ENCODE measurements around the gene ACVR1.
A peak's percentile ranks its signal among the peaks of the same experiment; 100 is the strongest.

The ACVR1 gene

GRCh38 chr2:157822533-157822932, 53.6 kb downstream of the ACVR1 start:
- no peak for DNase-seq

- DNase-seq: no peak
Measured at GRCh38 chr2:157821519-157822131, 54.5 kb downstream of the ACVR1 start.

- no peak for DNase-seq
Measured at GRCh38 chr2:157820193-157820592, 55.9 kb downstream of the ACVR1 start.

GRCh38 chr2:157819761-157820160, 56.4 kb downstream of the ACVR1 start:
- DNase-seq: no peak

- no peak for DNase-seq
Measured at GRCh38 chr2:157818227-157818626, 57.9 kb downstream of the ACVR1 start.

GRCh38 chr2:157815421-157815820, 60.7 kb downstream of the ACVR1 start:
- no peak for DNase-seq

GRCh38 chr2:157813467-157813866, 62.7 kb downstream of the ACVR1 start:
- DNase-seq: no peak

- no peak for DNase-seq
Measured at GRCh38 chr2:157810037-157810436, 66.1 kb downstream of the ACVR1 start.

GRCh38 chr2:157809212-157809611, 66.9 kb downstream of the ACVR1 start:
- no peak for DNase-seq

- DNase-seq: no peak
Measured at GRCh38 chr2:157808421-157808820, 67.7 kb downstream of the ACVR1 start.

- no peak for DNase-seq
Measured at GRCh38 chr2:157806426-157807077, 69.6 kb downstream of the ACVR1 start.

GRCh38 chr2:157805519-157805918, 70.6 kb downstream of the ACVR1 start:
- no peak for DNase-seq

GRCh38 chr2:157804355-157804754, 71.8 kb downstream of the ACVR1 start:
- no peak for DNase-seq

GRCh38 chr2:157803952-157804351, 72.2 kb downstream of the ACVR1 start:
- no peak for DNase-seq

- DNase-seq: no peak
Measured at GRCh38 chr2:157803476-157803875, 72.7 kb downstream of the ACVR1 start.

GRCh38 chr2:157800838-157801495, 75.2 kb downstream of the ACVR1 start:
- DNase-seq: no peak

- no peak for DNase-seq
Measured at GRCh38 chr2:157793053-157793612, 83.0 kb downstream of the ACVR1 start.

- DNase-seq: no peak
Measured at GRCh38 chr2:157792335-157793052, 83.6 kb downstream of the ACVR1 start.

- DNase-seq: no peak
Measured at GRCh38 chr2:157790780-157791179, 85.3 kb downstream of the ACVR1 start.

- peak; percentile 2 for DNase-seq
Measured at GRCh38 chr2:157789933-157790511, 86.1 kb downstream of the ACVR1 start.

GRCh38 chr2:157789256-157789655, 86.9 kb downstream of the ACVR1 start:
- no peak for DNase-seq

- DNase-seq: no peak
Measured at GRCh38 chr2:157788201-157788600, 87.9 kb downstream of the ACVR1 start.

- no peak for DNase-seq
Measured at GRCh38 chr2:157787364-157787938, 88.7 kb downstream of the ACVR1 start.

Data from GDM1 (cell line).